OCI-LY1 (cell line): ENCODE results near the gene C2CD3.

Source experiments
- CTCF ChIP-seq: fragments of 200-600 bp; sonication (generic), shearing (Covaris generic); IDR thresholded peaks from 2 replicates; pipeline ENCODE4 v1.5.1; 2017; ENCODE audit warnings: mild to moderate bottlenecking, antibody characterized with exemption, low read length, moderate library complexity, mixed read lengths
- EZH2 ChIP-seq: fragments of 200-600 bp; sonication (generic), shearing (Covaris generic); IDR thresholded peaks from 2 replicates; pipeline ENCODE4 v1.8.0; 2017; ENCODE audit warnings: borderline replicate concordance, mixed run types, mild to moderate bottlenecking, antibody characterized with exemption, low read length, moderate library complexity, mixed read lengths

DNA sequence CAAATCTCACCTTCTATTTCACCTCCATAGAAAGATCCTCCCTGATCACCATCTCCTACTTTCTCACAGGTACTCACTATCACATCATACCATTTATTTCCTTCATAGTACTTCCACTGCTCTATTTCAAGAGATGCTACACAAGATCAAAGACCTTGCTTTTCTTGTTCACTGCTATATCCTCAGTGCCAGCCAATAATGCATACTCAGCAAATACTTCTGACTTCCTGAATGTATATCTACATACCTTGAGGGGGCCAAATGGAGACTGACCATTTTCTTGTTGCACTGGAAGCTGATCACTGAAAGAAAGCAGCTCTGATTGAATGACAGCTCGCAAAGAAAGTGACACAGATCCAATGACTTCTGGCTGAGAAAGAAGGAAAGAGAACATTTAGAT is 64.7 kb downstream of the C2CD3 start:
- TF ChIP-seq CTCF (no peak), EZH2 (no peak)
